H1 (cell line): ENCODE measurements around the gene ASXL2. TPM values are rescaled to one million over a fixed set of nuclear protein-coding genes. Genes with fewer than 3 reads are reported as not detected.

Experiments
- CTCF ChIA-PET: fragments of 300-600 bp; sonication (Branson Sonifier 250); formaldehyde crosslinking; loops from one replicate; lab custom pipeline; 2021; ENCODE audit not compliant: partially characterized antibody; lab: Charles Lee
- POLR2A ChIA-PET: fragments of 300-600 bp; sonication (Branson Sonifier 250); formaldehyde crosslinking; loops from one replicate; lab custom pipeline; 2021; ENCODE audit warnings: inconsistent platforms; ENCODE audit not compliant: partially characterized antibody; lab: Charles Lee
- DNase-seq, 2 experiments: peaks; one replicate each; pipeline versions ENCODE4 v3.0.0 to v3.0.0-alpha.2; 2010 to 2022; ENCODE audit warnings: low spot score in 2 of 2, low read depth in 1 of 2, mixed read lengths in 1 of 2
- FAIRE-seq: peaks from 2 replicates; lab custom pipeline; 2011; peaks lifted over from hg19 to GRCh38; lab: Jason Lieb, UNC
- H2AFZ ChIP-seq: 2 replicates; pipeline ENCODE4 v1.8.1; 2012; ENCODE audit warnings: low read length, inconsistent platforms
- H2AK5ac ChIP-seq: 2 replicates; pipeline ENCODE4 v1.6.1; 2013; ENCODE audit warnings: low read depth, low read length
- H2BK120ac ChIP-seq: replicated peaks from 2 replicates; pipeline ENCODE3; 2013; ENCODE audit warnings: low read depth, low read length, inconsistent platforms
- H2BK12ac ChIP-seq: 2 replicates; pipeline ENCODE4 v1.6.1; 2013; ENCODE audit warnings: low read depth, low read length
- H2BK15ac ChIP-seq: 2 replicates; pipeline ENCODE4 v1.6.1; 2013; ENCODE audit warnings: low read length
- H2BK20ac ChIP-seq: 2 replicates; pipeline ENCODE4 v1.6.1; 2013; ENCODE audit warnings: low read length
- H2BK5ac ChIP-seq: 2 replicates; pipeline ENCODE4 v1.6.1; 2013; ENCODE audit warnings: low read depth, low read length
- H3K14ac ChIP-seq: 2 replicates; pipeline ENCODE4 v1.6.1; 2013; ENCODE audit warnings: inconsistent platforms; ENCODE audit not compliant: insufficient read length
- H3K18ac ChIP-seq: 2 replicates; pipeline ENCODE4 v1.6.1; 2013; ENCODE audit warnings: low read length; ENCODE audit errors: extremely low read depth
- H3K23ac ChIP-seq: 2 replicates; pipeline ENCODE4 v1.6.1; 2013; ENCODE audit warnings: inconsistent platforms; ENCODE audit not compliant: insufficient read length
- H3K23me2 ChIP-seq: 2 replicates; pipeline ENCODE4 v1.6.1; 2013; ENCODE audit warnings: low read depth, low read length
- H3K27ac ChIP-seq: 2 replicates; pipeline ENCODE4 v1.6.1; 2011; ENCODE audit warnings: low read depth, low read length, inconsistent platforms
- H3K27me3 ChIP-seq, 4 experiments: replicated peaks in 1 of 4; 1 replicate in 1 of 4; 2 replicates in 3 of 4; pipeline versions ENCODE4 v1.6.1 to v1.8.1; 2011 to 2013; ENCODE audit warnings: low read length in 3 of 4, mild to moderate bottlenecking in 3 of 4, inconsistent platforms in 2 of 4, mixed read lengths in 2 of 4, moderate library complexity in 1 of 4; ENCODE audit not compliant: control insufficient read depth in 3 of 4, insufficient read depth in 3 of 4; ENCODE audit errors: extremely low read depth in 1 of 4
- H3K36me3 ChIP-seq, 4 experiments: 2 replicates each; pipeline versions ENCODE4 v1.6.1 to v1.8.1; 2011 to 2013; ENCODE audit warnings: mild to moderate bottlenecking in 4 of 4, low read length in 3 of 4, moderate library complexity in 2 of 4, control low read depth in 1 of 4, inconsistent platforms in 1 of 4; ENCODE audit not compliant: insufficient read depth in 4 of 4, control insufficient read depth in 2 of 4
- H3K4ac ChIP-seq: replicated peaks from 2 replicates; pipeline ENCODE3; 2013; ENCODE audit warnings: low read length, low read depth, mixed read lengths, inconsistent platforms; ENCODE audit not compliant: insufficient read length
- H3K4me1 ChIP-seq, 4 experiments: replicated peaks in 1 of 4; 1 replicate in 1 of 4; 2 replicates in 3 of 4; pipeline versions ENCODE4 v1.6.1 to v1.8.1; 2011 to 2013; ENCODE audit warnings: low read length in 3 of 4, inconsistent platforms in 2 of 4, mixed read lengths in 1 of 4; ENCODE audit not compliant: insufficient read depth in 4 of 4, control insufficient read depth in 3 of 4
- H3K4me2 ChIP-seq, 2 experiments: 2 replicates each; pipeline versions ENCODE4 v1.6.1 to v1.8.1; 2011 to 2013; ENCODE audit warnings: low read depth in 2 of 2, low read length in 2 of 2, control low read depth in 1 of 2, inconsistent platforms in 1 of 2, mild to moderate bottlenecking in 1 of 2; ENCODE audit not compliant: insufficient read depth in 1 of 2
- H3K4me3 ChIP-seq, 4 experiments: fragments of 200-600, 300-600 bp in 1 of 4; sonication (generic), shearing (Covaris generic), sonication (Bioruptor Twin) in 1 of 4; 2 replicates each; pipeline versions ENCODE4 v1.5.1 to v1.8.1; 2011 to 2016; ENCODE audit warnings: low read length in 4 of 4, low read depth in 3 of 4, control low read depth in 2 of 4, inconsistent platforms in 2 of 4, mild to moderate bottlenecking in 2 of 4, mixed read lengths in 1 of 4, moderate library complexity in 1 of 4; ENCODE audit not compliant: insufficient read depth in 2 of 4; ENCODE audit errors: extremely low read depth in 1 of 4
- H3K56ac ChIP-seq: replicated peaks from 2 replicates; pipeline ENCODE3; 2013; ENCODE audit warnings: low read depth, mild to moderate bottlenecking, mixed read lengths, low read length, inconsistent platforms; ENCODE audit not compliant: insufficient read length
- H3K79me1 ChIP-seq: 2 replicates; pipeline ENCODE4 v1.6.1; 2013; ENCODE audit warnings: low read depth, low read length, control low read depth
- H3K79me2 ChIP-seq, 2 experiments: 2 replicates each; pipeline versions ENCODE4 v1.6.1 to v1.8.1; 2012 to 2013; ENCODE audit warnings: low read length in 2 of 2, mild to moderate bottlenecking in 2 of 2, inconsistent platforms in 1 of 2; ENCODE audit not compliant: insufficient read depth in 2 of 2, control insufficient read depth in 1 of 2
- H3K9ac ChIP-seq, 4 experiments: replicated peaks in 1 of 4; 1 replicate in 1 of 4; 2 replicates in 3 of 4; pipeline versions ENCODE4 v1.6.1 to v1.8.1; 2011 to 2013; ENCODE audit warnings: low read depth in 3 of 4, low read length in 3 of 4, control low read depth in 2 of 4, mild to moderate bottlenecking in 2 of 4, moderate library complexity in 2 of 4, inconsistent platforms in 1 of 4; ENCODE audit errors: extremely low read depth in 1 of 4
- H3K9me3 ChIP-seq, 2 experiments: 2 replicates each; pipeline versions ENCODE4 v1.6.1 to v1.8.1; 2012 to 2013; ENCODE audit warnings: mild to moderate bottlenecking in 2 of 2, moderate library complexity in 2 of 2, control low read depth in 1 of 2, inconsistent platforms in 1 of 2, low read depth in 1 of 2, low read length in 1 of 2, mixed read lengths in 1 of 2; ENCODE audit not compliant: insufficient read depth in 2 of 2
- H4K20me1 ChIP-seq, 2 experiments: replicated peaks in 1 of 2; 2 replicates each; pipeline versions ENCODE3 to v1.8.1; 2011 to 2013; ENCODE audit warnings: inconsistent platforms in 2 of 2, low read length in 2 of 2, mild to moderate bottlenecking in 1 of 2; ENCODE audit not compliant: insufficient read depth in 2 of 2, control insufficient read depth in 1 of 2
- H4K5ac ChIP-seq: 2 replicates; pipeline ENCODE4 v1.6.1; 2013; ENCODE audit warnings: low read length, low read depth, mixed read lengths, inconsistent platforms; ENCODE audit not compliant: insufficient read length
- H4K8ac ChIP-seq: 2 replicates; pipeline ENCODE4 v1.8.0; 2013; ENCODE audit warnings: mild to moderate bottlenecking, moderate library complexity, low read length, inconsistent platforms; ENCODE audit not compliant: insufficient read depth; ENCODE audit errors: extremely low read depth
- H4K91ac ChIP-seq: replicated peaks from 2 replicates; pipeline ENCODE3; 2013; ENCODE audit warnings: low read length, mixed read lengths, inconsistent platforms; ENCODE audit not compliant: insufficient read length
- BACH1 ChIP-seq: IDR thresholded peaks from 2 replicates; pipeline ENCODE4 v1.6.1; 2012; ENCODE audit warnings: low read length, improper control_type of control experiment
- CHD2 ChIP-seq: IDR thresholded peaks from 2 replicates; pipeline ENCODE4 v1.6.1; 2012; ENCODE audit warnings: low read length, improper control_type of control experiment
- HDAC2 ChIP-seq, 2 experiments: fragments of 300-600 bp in 1 of 2; sonication (generic) in 1 of 2; IDR thresholded peaks; 2 replicates each; pipeline ENCODE4 v1.6.1; 2011 to 2012; ENCODE audit warnings: low read depth in 2 of 2, low read length in 2 of 2, mild to moderate bottlenecking in 2 of 2, moderate library complexity in 2 of 2, borderline replicate concordance in 1 of 2, inconsistent platforms in 1 of 2
- POLR2A ChIP-seq, 2 experiments: IDR thresholded peaks; 1 replicate in 1 of 2; 2 replicates in 1 of 2; pipeline ENCODE4 v1.6.1; 2011; ENCODE audit warnings: low read depth in 2 of 2, low read length in 2 of 2, mild to moderate bottlenecking in 2 of 2; ENCODE audit errors: control extremely low read depth in 1 of 2
- POU5F1 ChIP-seq: IDR thresholded peaks from 2 replicates; pipeline ENCODE4 v1.6.1; 2011; ENCODE audit warnings: low read depth, mild to moderate bottlenecking, low read length, moderate library complexity
- SAP30 ChIP-seq: fragments of 300-600 bp; sonication (generic); IDR thresholded peaks from 2 replicates; pipeline ENCODE4 v1.7.1; 2012; ENCODE audit warnings: low read length, moderate library complexity, mild to moderate bottlenecking, inconsistent platforms; ENCODE audit not compliant: insufficient read depth, insufficient replicate concordance
- SIN3A ChIP-seq, 2 experiments: IDR thresholded peaks in 1 of 2; conservative IDR thresholded peaks in 1 of 2; 2 replicates each; pipeline ENCODE4 v1.6.1; 2011 to 2012; ENCODE audit warnings: low read length in 2 of 2, improper control_type of control experiment in 1 of 2, low read depth in 1 of 2, mild to moderate bottlenecking in 1 of 2
- WGBS, 2 experiments: shearing (Covaris generic) in 1 of 2; methylation state at CpG; one replicate each; pipeline versions ENCODE4 v1.1.6 to v1.1.7; 2013 to 2015; ENCODE audit warnings: low lambda C conversion rate in 2 of 2, mixed read lengths in 2 of 2, inconsistent platforms in 1 of 2, low coverage in 1 of 2, missing lambda C conversion rate in 1 of 2; ENCODE audit not compliant: insufficient replicate concordance in 2 of 2, insufficient coverage in 1 of 2, insufficient read length in 1 of 2; ENCODE audit errors: extremely low coverage in 1 of 2, missing lambda C conversion rate in 1 of 2; 5-methylcytosine and 5-hydroxymethylcytosine counted together
- polyA plus RNA-seq, 7 experiments: library from polyadenylated mRNA; depleted of rRNA in 3 of 7; stranded (reverse) in 5 of 7; unstranded in 2 of 7; fragments of >200 nt in 5 of 7; fragments of 200-250 nt in 2 of 7; gene quantifications; 1 replicate in 5 of 7; 2 replicates in 1 of 7; 4 replicates in 1 of 7; pipeline versions ENCODE4 v1.2.1 to v1.2.3, GENCODE V29; 2011 to 2013; ENCODE audit warnings: missing spikeins in 2 of 7, mixed read lengths in 2 of 7
- total RNA-seq: library from RNA; stranded (reverse); fragmentation: NEBNext Ultra II Directional; extraction: Animal tissue kit (Norgen Biotek cat#: 25700); gene quantifications from 2 replicates; pipeline ENCODE4 v1.2.1, GENCODE V29; 2021
- TF ChIP-seq, protein P1 (sequence below): IDR thresholded peaks from 2 replicates; pipeline ENCODE4 v1.6.1; 2012; ENCODE audit warnings: low read length, inconsistent platforms

ASXL2 gene
- total and polyA plus RNA-seq, 2 of the 8 experiments (the other 6 are each of a cell fraction or from before 2014, with no cell fraction given) = 7.2 to 41.3 TPM

DNA sequence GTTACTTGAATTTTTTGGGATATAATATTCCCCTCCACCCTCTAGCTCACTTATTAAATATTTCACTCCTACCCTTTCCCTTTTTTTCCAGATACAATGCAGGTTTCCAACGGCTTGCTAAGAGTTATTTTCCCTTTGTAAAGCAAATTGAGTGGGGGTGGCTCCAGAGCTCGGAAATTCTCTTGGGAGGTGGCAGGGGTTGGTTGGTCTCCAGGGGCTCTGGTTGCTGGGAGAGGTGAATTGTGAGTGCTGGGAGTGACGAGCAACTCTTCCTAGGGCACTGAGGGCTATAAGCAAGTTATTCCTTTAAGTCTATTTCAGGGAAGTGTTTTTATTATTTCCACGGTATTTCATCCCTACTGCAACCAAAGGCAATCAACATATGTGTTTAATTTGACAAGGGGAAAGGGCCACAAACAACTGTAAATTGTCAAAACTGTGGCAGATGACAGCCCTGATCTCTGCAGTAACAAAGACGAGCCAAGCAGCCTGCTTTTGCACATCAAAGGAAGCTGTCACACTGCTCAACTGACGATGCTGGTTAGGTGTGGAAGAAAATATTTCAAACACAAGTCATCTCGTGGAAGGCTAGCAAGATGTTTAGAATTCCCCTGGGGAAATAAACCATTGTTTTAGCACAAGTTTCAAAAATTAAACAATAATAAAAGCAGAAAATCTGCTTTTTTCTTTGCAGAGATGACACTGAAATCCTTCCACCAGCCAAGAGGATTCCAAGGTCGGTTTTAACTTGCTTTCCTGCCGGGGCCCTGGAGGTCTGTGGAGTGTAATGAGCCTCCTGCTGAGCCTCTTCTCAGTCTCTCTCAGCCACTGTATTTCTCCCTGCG, 34.8 kb upstream of the ASXL2 start:
- peak overlapping the region; percentile 16 for H2BK120ac ChIP-seq
- peak overlapping the region; percentile 62 to 66 for H3K4me2 ChIP-seq

More for the DNA sequence above, 34.8 kb upstream of the ASXL2 start:
- H2BK12ac ChIP-seq = no peak overlapping the region
- no peaks in the 10 kb centered on the region for H3K79me1 ChIP-seq
- peaks cover 0 to 8% (median 6%) of the 10 kb centered on the region in 4 experiments; a peak in 6 of 7 replicates for H3K4me1 ChIP-seq
- no peak overlapping the region for H3K27ac ChIP-seq
- peak; percentile 72 for FAIRE-seq
- no peak overlapping the region for H2BK20ac ChIP-seq
- H3K4me3 ChIP-seq = peak overlapping the region; percentile 13 to 42 (median 25); a peak in 7 of 8 replicates
- no peak overlapping the region for H4K91ac ChIP-seq
- DNase-seq = no peak
- no peak overlapping the region for H3K23ac ChIP-seq
- H2BK15ac ChIP-seq = no peak overlapping the region
- no peak overlapping the region for H2AFZ ChIP-seq
- no peak overlapping the region; a peak in 1 of 7 replicates for H3K9ac ChIP-seq
- ChIA-PET CTCF (interaction anchor here (0.5 to 1.8 kb wide), 3 partner anchors 61 to 885 kb away, joined by 4 read pairs; no protein-coding TSS in a partner anchor), POLR2A (interaction anchor here (1.3 kb wide), 2 partner anchors 11 to 35 kb away, joined by 3 to 5 read pairs; partner anchors contain the start of gene ASXL2)
- no peak overlapping the region for H4K5ac ChIP-seq
- H3K18ac ChIP-seq = 0 out of 2 replicates have a peak overlapping the region, but pooled peaks have one; percentile 48
- H3K36me3 ChIP-seq = no peaks in the 10 kb centered on the region
- H3K14ac ChIP-seq = no peak overlapping the region
- H3K9me3 ChIP-seq = peaks cover 0 to 3% of the 10 kb centered on the region in 2 experiments; a peak in 2 of 4 replicates
- H4K8ac ChIP-seq = no peak overlapping the region
- H3K23me2 ChIP-seq = no peaks in the 10 kb centered on the region
- TF ChIP-seq CHD2 (no peak), BACH1 (0 out of 2 replicates have a peak, but pooled peaks have one; percentile 4), SIN3A (conservative IDR thresholded peaks at IDR 0.05 in 1 of 2, IDR thresholded peaks at IDR 0.05 in 1 of 2; ENCODE audit: low read depth in 1 of 2, low read length in 2 of 2) (peak; percentile 52 to 82; a peak in 2 of 4 replicates), POLR2A (IDR thresholded peaks at IDR 0.05; ENCODE audit: control extremely low read depth in 1 of 2, low read depth in 2 of 2, low read length in 2 of 2) (0 out of 3 replicates have a peak, but pooled peaks of 1 of the 2 experiments have one; percentile 20), POU5F1 (peak; percentile 75; the same call in 1 of the 2 replicates), SAP30 (peak; percentile 51), HDAC2 (IDR thresholded peaks at IDR 0.05; ENCODE audit: borderline replicate concordance in 1 of 2, low read depth in 2 of 2, low read length in 2 of 2) (0 out of 4 replicates have a peak, but pooled peaks of 1 of the 2 experiments have one; percentile 22)
- TF ChIP-seq, protein P1, sequence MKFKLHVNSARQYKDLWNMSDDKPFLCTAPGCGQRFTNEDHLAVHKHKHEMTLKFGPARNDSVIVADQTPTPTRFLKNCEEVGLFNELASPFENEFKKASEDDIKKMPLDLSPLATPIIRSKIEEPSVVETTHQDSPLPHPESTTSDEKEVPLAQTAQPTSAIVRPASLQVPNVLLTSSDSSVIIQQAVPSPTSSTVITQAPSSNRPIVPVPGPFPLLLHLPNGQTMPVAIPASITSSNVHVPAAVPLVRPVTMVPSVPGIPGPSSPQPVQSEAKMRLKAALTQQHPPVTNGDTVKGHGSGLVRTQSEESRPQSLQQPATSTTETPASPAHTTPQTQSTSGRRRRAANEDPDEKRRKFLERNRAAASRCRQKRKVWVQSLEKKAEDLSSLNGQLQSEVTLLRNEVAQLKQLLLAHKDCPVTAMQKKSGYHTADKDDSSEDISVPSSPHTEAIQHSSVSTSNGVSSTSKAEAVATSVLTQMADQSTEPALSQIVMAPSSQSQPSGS = no peak
- no peaks in the 10 kb centered on the region for H3K79me2 ChIP-seq
- 7% methylated on average over 10 of the region's 10 CpGs; no CpG with 5 or more reads in 1 of the 2 experiments for WGBS, 2 experiments
- no peak overlapping the region for H3K4ac ChIP-seq
- peak overlapping the region; percentile 52; the same call in 1 of the 2 replicates for H2BK5ac ChIP-seq
- H3K27me3 ChIP-seq = no peaks in the 10 kb centered on the region
- no peaks in the 10 kb centered on the region for H4K20me1 ChIP-seq
- no peak overlapping the region for H2AK5ac ChIP-seq
- no peak overlapping the region for H3K56ac ChIP-seq
